HG03097 (cell line): ENCODE data around the gene ENPP1.
"Not testable (repeated sequence)": the region's sequence is repeated elsewhere in the genome, so short reads cannot be mapped to it uniquely, and the experiment has no call there.

Experiments
- ATAC-seq: cut with Tn5 transposase; IDR thresholded peaks from one replicate; pipeline ENCODE4 v1.9.1; 2021; ENCODE audit not compliant: unreplicated experiment, low FRiP score

Gene ENPP1

DNA sequence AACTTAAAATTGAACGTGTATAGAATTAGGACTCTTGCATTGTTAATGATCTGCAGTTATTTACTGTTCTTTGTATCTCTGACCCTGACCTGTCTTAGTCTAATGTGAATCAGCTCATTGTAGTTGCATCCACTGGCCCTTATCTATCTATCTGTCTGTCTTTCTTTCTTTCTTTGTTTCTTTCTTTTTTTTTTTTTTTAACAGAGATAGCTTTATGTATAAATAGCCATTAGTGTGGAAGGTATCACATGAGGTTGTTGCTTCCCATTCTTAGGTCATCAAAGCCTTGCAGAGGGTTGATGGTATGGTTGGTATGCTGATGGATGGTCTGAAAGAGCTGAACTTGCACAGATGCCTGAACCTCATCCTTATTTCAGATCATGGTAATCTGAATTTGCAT is 59.9 kb downstream of the ENPP1 start:
- ATAC-seq, result no peak

DNA sequence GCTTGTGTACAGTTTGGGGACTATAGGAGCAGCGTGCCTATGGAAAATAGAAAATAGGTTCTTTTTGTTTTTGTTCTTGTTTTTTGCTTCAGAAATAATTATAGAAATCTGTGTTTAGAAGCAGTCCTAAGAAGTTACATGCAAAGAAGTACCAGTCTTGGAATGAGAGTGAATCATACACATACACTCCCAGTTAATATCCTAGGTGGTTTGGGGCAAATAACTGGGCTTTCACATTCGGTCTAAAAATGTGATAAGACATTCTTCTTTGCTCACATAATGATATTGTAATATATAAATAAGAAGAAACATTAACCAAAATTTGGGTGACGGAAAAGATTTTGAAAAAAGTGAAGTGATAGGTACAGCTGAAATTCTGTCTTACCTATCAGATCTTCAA is 61.0 kb downstream of the ENPP1 start:
- ATAC-seq, result no peak

DNA sequence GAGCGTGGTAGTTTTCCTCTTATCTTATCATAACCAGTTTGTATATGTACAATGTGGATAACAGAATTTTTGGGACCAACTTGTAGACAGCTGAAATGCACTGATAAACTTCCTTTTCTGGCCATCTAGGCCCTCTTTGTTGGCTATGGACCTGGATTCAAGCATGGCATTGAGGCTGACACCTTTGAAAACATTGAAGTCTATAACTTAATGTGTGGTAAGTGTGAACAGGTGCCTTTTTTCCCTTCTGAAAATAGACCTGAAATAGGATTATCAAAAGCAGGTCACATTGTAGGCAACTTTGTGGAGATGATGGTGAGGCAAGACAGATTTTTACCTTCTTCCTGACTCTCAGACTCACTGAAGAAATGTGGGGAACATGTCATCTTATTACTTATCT is 67.8 kb downstream of the ENPP1 start:
- no peak for ATAC-seq

DNA sequence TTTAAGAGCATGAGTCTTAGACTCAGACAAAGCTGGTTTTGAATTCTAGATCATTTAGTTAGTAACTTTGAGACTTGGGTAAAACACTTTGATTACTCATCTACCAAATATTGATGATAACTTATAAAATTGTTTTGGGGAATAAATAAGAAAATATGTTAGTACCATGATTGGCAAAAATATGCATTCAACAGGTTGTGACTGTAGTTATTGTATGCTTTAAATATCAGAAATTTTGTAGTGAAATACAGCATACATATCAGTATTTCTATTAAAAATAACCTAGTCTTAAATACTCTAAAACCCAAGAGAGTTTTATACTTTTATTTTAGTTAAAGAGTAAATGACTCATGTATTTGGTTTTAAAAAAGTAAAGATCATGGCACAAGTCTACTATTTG is 68.7 kb downstream of the ENPP1 start:
- ATAC-seq, result no peak

DNA sequence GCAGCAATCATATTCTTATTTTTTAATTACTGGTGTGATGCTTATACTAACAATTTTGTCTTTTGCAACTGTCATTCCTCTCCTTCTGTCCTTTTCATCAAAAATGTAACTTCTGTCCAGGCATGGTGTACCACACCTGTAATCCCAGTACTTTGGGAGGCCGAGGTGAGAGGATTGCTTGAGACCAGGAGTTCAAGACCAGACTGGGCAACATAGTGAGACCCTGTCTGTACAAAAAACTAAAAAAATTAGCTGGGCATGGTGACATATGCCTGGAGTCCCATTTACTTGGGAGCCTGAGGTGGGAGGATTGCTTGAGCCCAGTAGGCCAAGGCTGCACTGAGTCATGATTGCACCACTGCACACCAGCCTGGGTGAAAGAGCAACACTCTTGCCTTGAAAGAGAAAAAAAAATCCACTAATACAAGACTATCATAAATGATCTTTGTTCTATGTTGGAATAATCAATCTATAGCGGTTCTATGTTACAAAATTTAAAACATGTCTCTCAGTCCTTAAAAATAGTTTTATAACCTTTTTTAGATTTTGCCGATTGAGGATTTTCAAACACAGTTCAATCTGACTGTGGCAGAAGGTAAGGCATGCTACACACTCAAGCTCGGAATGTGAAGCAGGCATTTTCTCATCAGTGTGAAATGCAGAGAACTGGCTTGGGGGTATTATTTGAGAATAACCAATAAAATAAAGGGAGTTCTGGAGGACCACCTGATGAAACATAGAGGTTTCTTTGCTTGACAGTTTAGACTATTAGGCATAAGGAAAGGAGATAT is 70.4 kb downstream of the ENPP1 start:
- ATAC-seq, result no peak

DNA sequence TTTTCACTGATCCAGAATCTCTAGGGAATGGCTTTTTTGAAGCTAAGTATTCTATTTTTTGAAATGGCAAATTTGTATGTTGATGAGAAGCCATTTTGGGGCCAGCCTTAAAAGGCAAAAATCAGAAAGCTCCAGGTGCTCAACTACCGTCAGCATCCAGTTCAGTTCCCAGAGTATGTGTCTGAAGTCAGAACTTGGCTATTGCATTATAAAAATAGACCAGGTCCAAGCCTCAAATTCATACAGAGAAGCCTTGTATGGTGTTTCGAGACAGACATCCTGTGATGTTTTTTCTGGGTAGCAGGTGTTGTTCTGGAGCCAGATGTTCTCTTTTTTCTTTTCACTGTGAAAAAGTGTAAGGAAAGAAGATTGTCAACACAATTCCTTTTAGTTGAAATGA is 75.2 kb downstream of the ENPP1 start:
- ATAC-seq, result no peak

DNA sequence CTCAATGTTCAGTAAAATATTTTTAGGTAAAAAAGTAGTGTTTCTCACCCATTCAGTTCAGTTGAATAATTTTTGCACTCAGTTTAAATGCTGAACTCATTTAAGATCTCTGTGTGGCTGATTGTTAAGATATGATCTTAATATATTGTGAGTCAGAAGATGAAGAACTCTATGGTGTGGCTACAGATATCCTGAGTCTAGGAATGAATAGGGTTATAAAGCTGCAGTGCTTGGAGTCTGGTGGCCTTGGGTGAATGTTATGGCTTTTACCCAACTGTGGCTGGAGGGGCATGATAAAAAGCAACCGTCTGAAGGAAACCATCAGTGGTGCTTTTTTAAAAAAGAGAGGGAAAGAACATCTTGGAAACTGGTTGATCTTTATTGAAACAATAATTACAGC is 77.4 kb downstream of the ENPP1 start:
- no peak for ATAC-seq

DNA sequence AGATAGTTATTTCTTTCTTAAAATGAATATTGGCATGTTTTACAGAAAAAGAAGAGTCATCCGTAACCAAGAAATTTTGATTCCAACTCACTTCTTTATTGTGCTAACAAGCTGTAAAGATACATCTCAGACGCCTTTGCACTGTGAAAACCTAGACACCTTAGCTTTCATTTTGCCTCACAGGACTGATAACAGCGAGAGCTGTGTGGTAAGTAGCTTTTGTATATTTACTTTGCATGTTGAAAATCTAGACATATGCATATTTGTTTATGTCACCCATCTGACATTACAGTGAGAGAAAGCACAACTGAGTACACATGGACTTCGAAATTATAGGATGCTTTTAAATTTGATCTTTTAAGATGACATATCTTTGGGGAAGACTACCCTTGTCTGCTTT is 78.7 kb downstream of the ENPP1 start:
- no peak for ATAC-seq

DNA sequence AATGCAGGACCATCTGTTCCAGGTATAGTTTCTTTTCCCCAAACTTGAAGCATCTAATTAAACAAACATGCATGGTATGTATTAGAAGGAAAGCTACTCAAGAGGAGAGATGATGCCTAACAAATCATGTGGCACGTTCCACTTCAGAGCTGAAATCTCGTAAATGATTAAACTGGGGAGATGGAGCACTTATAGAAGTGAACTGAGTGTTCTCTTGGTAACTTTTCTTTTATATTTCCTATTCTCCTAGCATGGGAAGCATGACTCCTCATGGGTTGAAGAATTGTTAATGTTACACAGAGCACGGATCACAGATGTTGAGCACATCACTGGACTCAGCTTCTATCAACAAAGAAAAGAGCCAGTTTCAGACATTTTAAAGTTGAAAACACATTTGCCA is 82.3 kb downstream of the ENPP1 start:
- no peak for ATAC-seq

DNA sequence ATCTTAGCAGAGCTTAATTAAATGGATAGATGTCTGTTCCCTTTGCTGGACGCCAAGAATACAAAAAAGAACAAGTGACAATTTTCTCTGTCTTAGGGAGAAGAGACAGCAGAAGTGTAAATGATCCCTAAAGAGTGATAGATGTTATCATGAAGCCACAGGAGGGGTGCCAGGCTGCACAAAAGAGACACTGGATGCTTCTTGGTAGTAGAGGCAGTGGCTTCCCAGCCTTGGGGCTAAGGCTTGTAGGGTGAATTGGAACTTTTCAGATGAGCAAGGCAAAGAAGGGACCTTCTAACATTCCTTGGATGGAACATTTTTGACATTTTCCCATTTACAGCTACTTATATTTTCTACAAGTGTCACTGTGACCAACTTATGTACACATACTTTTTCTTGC is 85.4 kb downstream of the ENPP1 start:
- ATAC-seq, result no peak

DNA sequence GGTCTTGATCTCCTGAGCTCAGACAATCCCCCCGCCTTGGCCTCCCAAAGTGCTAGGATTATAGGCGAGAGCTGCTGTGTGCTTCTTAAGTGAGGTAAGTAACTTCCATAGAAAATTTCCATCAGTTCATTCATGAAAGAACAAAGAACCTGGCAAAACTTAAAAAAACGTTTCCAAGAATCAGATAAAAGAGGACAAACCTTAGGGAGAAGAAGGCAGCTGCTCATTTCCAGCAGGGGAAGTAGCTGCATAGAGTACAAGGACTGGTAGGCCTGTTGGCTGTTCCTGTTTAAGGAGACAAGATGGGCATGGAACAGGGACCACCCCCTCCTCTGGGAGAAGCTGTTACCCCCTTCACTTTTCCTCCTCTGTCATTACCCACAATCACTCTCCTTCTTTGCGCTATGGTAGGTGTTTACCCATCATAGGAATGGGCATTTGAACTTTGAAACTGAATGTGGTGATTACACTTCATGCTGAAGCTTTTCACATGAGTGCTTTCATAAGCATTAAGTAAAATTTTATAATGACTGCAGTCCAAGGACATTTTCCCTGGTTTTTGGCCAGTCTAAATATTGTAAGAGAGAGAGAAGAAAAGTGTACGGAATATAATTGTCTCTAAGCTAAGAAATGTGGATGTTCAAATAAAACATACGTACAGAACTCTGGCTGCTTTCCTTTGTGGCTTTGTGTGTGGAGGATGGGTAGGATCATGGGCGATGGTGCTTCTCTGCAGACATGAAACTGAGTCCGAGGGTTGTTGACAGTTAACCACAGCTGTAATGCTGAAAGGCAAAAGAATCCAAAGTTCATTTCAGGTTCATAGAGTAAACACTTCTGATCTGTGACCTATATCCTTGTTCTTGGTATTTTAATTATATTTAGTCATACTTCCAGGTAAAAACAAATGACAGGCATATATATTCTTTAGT is 86.9 kb downstream of the ENPP1 start:
- no peak for ATAC-seq

DNA sequence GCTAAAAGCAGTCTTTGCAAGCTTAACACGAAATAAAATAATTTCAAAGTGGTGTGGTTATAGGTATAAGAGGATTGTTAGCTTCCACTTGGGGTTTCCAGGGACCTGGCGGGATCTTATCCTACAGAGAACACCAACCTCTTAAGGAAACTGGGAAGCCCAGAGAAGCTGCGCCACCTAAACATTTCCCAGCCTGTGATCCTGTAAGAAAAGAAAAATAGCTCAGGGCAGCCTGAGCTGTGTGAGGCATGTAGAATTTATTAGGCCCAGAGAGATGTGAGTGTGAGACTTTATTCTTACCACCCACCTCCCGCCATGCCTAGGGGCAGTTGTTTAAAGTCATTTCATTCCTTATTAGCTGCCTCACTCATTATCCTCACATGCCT is 89.2 kb downstream of the ENPP1 start:
- ATAC-seq, result no peak

DNA sequence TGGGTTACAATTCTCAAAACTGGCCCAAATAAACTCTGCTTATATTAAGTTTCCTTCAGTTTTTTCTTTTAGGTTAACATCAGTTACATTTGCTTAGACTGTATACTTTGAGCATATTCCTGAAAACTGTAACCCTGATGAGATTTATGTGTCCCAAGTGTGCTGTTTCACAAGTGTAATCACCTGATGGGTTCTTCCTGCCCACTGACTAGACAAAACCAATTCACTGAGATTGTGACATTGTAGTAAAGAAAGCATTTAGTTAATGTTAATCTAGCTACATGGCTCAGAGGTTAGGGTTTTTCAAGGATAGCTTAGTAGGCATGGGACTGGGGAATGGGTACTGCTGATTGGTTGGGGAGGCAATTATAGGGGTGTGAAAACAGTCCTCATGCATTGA is 89.8 kb downstream of the ENPP1 start:
- ATAC-seq, result no peak

DNA sequence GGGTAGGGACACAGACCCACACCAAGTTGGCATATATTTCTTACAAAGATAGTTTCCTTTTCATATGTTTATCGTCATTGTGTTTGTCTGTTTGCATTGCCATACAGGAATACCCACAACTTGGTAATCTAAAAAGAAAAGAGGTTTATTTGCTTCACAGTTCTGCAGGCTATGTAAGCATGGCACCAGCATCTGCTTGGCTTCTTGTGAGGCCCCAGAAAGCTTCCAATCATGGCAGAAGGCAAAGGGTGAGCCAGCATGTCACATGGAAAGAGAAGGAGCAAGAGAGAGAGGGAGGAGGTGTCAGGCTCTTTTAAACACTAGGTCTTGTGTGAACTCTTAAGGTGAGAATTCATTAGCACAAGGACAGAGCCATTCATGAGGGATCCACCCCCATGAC is 90.9 kb downstream of the ENPP1 start:
- ATAC-seq, result no peak

DNA sequence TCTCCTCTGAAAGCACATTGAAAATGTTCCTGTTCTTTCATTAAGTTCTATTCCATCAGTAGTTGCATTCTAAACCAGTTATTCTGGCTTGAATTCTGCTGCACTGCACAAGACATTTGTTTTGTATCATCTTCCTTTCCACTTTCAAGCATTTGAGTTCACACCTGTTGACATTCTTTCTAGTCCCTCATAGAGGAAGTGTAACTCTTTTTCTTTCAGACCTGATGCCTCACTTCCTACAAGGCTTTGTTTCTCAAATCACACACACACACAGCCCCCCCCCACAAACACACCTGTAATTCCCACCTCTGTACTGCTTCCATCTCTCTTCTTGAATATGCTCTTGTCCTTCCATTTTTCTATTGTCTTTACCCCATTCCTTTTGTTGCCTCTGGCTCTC is 92.4 kb downstream of the ENPP1 start:
- no peak for ATAC-seq

DNA sequence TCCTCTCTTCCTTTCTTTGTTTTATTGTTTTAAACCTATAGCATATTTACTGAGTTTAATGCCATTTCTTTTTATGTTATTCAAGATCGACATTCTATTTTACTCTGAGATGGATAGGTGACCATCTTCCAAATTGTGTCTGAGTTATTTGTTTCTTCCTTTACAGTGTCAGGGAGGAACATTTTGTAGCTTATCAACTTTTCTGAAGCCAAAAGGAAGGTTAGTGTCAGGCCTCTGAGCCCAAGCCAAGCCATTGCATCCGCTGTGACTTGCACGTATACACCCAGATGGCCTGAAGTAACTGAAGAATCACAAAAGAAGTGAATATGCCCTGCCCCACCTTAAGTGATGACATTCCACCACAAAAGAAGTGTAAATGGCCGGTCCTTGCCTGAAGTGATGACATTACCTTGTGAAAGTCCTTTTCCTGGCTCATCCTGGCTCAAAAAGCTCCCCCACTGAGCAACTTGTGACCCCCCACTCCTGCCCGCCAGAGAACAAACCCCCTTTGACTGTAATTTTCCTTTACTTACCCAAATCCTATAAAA is 93.6 kb downstream of the ENPP1 start:
- not testable (repeated sequence) for ATAC-seq

DNA sequence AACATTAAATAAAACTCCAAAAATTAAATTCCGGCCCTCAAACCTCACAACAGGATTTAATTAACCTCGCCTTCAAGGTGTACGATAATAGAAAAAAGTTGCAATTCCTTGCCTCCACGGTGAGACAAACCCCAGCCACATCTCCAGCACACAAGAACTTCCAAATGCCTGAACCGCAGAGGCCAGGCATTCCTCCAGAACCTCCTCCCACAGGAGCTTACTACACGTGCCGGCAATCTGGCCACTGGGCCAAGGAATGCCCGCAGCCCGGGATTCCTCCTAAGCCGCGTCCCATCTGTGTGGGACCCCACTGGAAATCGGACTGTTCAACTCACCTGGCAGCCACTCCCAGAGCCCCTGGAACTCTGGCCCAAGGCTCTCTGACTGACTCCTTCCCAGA is 95.9 kb downstream of the ENPP1 start:
- ATAC-seq, result not testable (repeated sequence)

DNA sequence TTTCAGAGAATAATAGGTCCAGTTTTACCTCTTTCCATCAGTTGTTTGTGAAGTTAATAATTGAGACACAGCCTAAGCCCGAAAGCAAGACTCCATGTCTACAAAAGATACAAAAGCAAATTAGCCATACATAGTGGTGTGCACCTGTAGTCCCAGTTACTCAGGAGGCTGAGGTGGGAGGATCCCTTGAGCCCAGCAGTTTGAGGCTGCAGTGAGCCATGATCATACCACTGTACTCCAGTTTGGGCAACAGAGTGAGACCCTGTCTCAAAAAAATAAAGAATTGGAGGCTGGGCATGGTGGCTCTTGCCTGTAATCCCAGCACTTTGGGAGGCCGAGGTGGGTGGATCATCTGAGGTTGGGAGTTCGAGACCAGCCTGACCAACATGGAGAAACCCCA is 101.0 kb downstream of the ENPP1 start:
- not testable (repeated sequence) for ATAC-seq

DNA sequence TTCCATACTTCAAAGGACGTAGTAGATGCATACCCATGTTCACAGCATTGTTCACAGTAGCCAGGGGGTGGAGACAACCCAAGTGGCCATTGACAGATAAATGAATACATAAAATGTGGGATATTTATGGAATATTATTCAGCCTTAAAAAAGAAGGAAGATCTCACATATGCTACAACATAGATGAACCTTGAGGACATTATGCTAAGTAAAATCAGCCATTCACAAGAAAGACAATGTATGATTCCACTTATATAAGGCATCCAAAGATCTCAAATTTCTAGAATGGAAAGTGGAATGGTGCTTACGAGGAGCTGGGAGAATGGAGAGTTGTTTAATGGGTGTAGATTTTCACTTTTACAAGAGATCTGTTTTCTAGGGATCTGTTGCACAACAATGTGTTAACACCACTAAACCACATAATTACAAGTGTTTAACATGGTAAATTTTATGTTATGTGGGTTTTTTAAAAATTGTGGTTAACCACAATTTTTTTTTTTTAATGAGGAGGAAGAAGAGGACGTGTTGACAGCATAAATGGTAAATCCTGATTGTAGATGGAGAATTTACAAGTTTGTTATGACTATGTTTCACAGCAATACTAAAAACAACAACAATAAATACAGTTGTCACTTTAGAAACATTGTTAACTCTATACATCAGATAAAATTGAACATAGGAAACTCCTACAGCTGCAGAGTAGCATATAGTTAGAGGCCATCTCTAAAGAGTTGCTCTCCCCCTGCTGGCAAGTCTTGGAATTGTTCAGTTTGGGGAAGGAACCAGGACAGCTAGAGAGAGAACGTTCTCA is 101.8 kb downstream of the ENPP1 start:
- ATAC-seq, result peak; percentile 92

DNA sequence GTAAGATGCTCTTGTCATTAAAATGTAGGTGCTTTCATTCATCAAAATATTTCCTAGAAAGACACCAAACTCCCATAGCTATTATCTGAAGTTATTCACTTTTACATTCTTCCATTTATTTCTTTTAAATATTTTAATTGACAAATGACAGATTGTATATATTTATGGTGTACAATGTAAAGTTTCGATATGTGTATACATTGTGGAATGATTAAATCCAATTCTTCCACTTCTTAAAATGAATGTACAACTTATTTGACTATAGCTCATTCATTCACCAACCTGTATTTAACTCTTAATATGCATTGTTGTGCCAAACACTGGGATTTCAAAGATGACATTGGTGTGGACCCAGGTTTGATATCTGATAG is 102.4 kb downstream of the ENPP1 start:
- ATAC-seq, result peak; percentile 18

DNA sequence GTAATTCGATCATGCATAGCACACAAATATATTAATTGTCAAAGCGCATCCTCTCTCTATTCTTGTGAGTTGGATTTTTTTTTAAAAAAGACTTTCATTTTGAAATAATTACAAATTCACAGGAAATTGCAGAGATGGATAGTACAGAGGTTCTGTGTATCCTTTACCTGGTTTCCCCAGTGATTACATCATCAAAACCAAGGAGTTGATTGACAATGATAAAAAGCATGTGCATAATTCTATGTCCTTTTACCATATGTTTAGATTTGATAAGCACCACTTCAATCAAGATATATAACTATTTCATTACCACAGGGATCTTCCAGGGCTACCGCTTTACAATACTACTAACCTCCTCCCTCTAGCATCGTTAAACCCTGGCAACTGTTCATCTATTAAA is 103.1 kb downstream of the ENPP1 start:
- no peak for ATAC-seq
